Measurements from ENCODE around the gene MYOG.

DNA sequence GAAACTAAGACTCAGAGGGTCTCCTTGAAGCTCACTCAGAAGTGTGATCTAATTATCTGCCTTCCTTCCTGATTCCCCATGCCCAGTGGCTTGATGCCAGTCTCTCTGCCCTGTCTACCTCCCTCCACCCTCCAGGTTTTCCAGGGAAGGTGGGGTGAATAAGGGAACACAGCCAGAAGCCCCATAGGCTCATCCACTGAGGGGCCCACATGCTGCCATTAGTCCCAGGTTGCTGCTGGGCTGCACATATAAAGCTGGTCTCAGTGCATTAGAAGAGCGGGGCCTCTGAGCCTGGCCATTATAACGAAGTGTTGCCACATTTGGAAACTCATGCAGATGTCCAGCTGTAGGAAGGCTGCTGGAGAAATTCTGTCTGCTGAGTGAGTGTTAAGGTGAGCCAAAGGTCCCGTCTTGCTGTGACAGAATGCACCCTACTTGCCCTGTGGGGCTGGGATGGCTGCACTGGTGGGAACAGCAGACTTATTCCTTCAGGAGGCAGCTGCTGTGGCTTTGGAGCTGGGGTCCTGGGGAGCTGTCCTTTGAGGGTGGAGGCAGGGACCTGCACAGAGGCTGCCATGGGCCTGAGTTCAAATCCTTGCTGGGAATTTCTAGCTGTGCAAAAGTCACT lies 44.7 kb upstream of the MYOG start:
- TF ChIP-seq, protein P1, sequence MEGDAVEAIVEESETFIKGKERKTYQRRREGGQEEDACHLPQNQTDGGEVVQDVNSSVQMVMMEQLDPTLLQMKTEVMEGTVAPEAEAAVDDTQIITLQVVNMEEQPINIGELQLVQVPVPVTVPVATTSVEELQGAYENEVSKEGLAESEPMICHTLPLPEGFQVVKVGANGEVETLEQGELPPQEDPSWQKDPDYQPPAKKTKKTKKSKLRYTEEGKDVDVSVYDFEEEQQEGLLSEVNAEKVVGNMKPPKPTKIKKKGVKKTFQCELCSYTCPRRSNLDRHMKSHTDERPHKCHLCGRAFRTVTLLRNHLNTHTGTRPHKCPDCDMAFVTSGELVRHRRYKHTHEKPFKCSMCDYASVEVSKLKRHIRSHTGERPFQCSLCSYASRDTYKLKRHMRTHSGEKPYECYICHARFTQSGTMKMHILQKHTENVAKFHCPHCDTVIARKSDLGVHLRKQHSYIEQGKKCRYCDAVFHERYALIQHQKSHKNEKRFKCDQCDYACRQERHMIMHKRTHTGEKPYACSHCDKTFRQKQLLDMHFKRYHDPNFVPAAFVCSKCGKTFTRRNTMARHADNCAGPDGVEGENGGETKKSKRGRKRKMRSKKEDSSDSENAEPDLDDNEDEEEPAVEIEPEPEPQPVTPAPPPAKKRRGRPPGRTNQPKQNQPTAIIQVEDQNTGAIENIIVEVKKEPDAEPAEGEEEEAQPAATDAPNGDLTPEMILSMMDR (IDR thresholded peaks at IDR 0.05; ENCODE audit: poor library complexity), result no peak
- TF ChIP-seq EZH2 (IDR thresholded peaks at IDR 0.05; ENCODE audit: borderline replicate concordance) (no peak), EZH2phosphoT487 (IDR thresholded peaks at IDR 0.05; ENCODE audit: low read depth, severe bottlenecking, unreplicated experiment) (no peak)
